CD4-positive, alpha-beta T cell treated with Interferon gamma for 1 hour (primary cell): ENCODE results near the gene ZBTB7B.
A peak's percentile ranks its signal among the peaks of the same experiment; 100 is the strongest.

ENCODE experiments used
- DNase-seq: peaks from one replicate; pipeline ENCODE4 v3.0.0-alpha.2; 2020

The ZBTB7B gene

GRCh38 chr1:155063550-155064110, 61.0 kb downstream of the ZBTB7B start, which contains the start of gene EFNA4:
TSS of gene EFNA4 (plus strand) at chr1:155063740. CDS start at chr1:155063824, 84 bp downstream.
- DNase-seq: peak; percentile 85

GRCh38 chr1:155064111-155064831, 61.7 kb downstream of the ZBTB7B start:
- no peak for DNase-seq

GRCh38 chr1:155064832-155065429, 62.3 kb downstream of the ZBTB7B start:
- no peak for DNase-seq

GRCh38 chr1:155066777-155067176, 64.2 kb downstream of the ZBTB7B start:
- no peak for DNase-seq
